Measurements from ENCODE around the gene HEXB.
"Not testable (repeated sequence)": the region's sequence is repeated elsewhere in the genome, so short reads cannot be mapped to it uniquely, and the experiment has no call there.

HEXB gene

GRCh38 chr5:74659172-74659571, 25.9 kb upstream of the HEXB start:
- no peak for DNase-seq (ENCODE audit: low read depth in 3 of 3)

- DNase-seq (ENCODE audit: low read depth in 3 of 3): no peak
These were observed 24.9 kb upstream of the HEXB start for GRCh38 chr5:74660140-74660539.

- DNase-seq (ENCODE audit: low read depth in 3 of 3): no peak
These were observed 24.2 kb upstream of the HEXB start for GRCh38 chr5:74660873-74661272.

- DNase-seq (ENCODE audit: low read depth in 3 of 3): no peak
These were observed 20.5 kb upstream of the HEXB start for GRCh38 chr5:74664551-74664950.

- no peak for DNase-seq (ENCODE audit: low read depth in 3 of 3)
These were observed 19.8 kb upstream of the HEXB start for GRCh38 chr5:74665273-74665672.

- no peak for DNase-seq (ENCODE audit: low read depth in 3 of 3)
These were observed 19.2 kb upstream of the HEXB start for GRCh38 chr5:74665816-74666215.

- DNase-seq (ENCODE audit: low read depth in 3 of 3): no peak
These were observed 17.6 kb upstream of the HEXB start for GRCh38 chr5:74667396-74667795.

GRCh38 chr5:74669821-74670220, 15.2 kb upstream of the HEXB start:
- no peak for DNase-seq (ENCODE audit: low read depth in 3 of 3)

- no peak for DNase-seq (ENCODE audit: low read depth in 3 of 3)
These were observed 14.5 kb upstream of the HEXB start for GRCh38 chr5:74670396-74671038.

- no peak for DNase-seq (ENCODE audit: low read depth in 3 of 3)
These were observed 12.7 kb upstream of the HEXB start for GRCh38 chr5:74672215-74672877.

- no peak for DNase-seq (ENCODE audit: low read depth in 3 of 3)
These were observed 11.8 kb upstream of the HEXB start for GRCh38 chr5:74673011-74673790.

- DNase-seq (ENCODE audit: low read depth in 3 of 3): not testable (repeated sequence)
These were observed 8.6 kb upstream of the HEXB start for GRCh38 chr5:74676466-74676865.

- not testable (repeated sequence) for DNase-seq (ENCODE audit: low read depth in 3 of 3)
These were observed 6.9 kb upstream of the HEXB start for GRCh38 chr5:74678123-74678522.

GRCh38 chr5:74679300-74679699, 5.7 kb upstream of the HEXB start:
- DNase-seq (ENCODE audit: low read depth in 3 of 3): not testable (repeated sequence)

- no peak for DNase-seq (ENCODE audit: low read depth in 3 of 3)
These were observed 5.1 kb upstream of the HEXB start for GRCh38 chr5:74679966-74680365.

- DNase-seq (ENCODE audit: low read depth in 3 of 3): no peak
These were observed 1.1 kb downstream of the HEXB start for GRCh38 chr5:74685979-74686631.

- DNase-seq (ENCODE audit: low read depth in 3 of 3): no peak
These were observed 2.1 kb downstream of the HEXB start for GRCh38 chr5:74686962-74687751.

- no peak for DNase-seq (ENCODE audit: low read depth in 3 of 3)
These were observed 8.2 kb downstream of the HEXB start for GRCh38 chr5:74693191-74693590.

GRCh38 chr5:74717596-74717995, 32.6 kb downstream of the HEXB start:
- DNase-seq (ENCODE audit: low read depth in 3 of 3): no peak

- DNase-seq (ENCODE audit: low read depth in 3 of 3): no peak
These were observed 37.2 kb downstream of the HEXB start for GRCh38 chr5:74722271-74722670.

GRCh38 chr5:74725331-74725730, 40.3 kb downstream of the HEXB start:
- DNase-seq (ENCODE audit: low read depth in 3 of 3): no peak

- DNase-seq (ENCODE audit: low read depth in 3 of 3): no peak
These were observed 51.7 kb downstream of the HEXB start for GRCh38 chr5:74736759-74737158.

All from stimulated activated CD4-positive, alpha-beta T cell treated with anti-CD3 and anti-CD28 coated beads, TNF-alpha, amount 100 ng/mL, for 4 hours (primary cell).